HG02759 (cell line): ENCODE measurements around the gene TMEM256.

Experiments used
- ATAC-seq: cut with Tn5 transposase; IDR thresholded peaks from one replicate; pipeline ENCODE4 v1.9.1; 2021; ENCODE audit warnings: mild to moderate bottlenecking, moderate library complexity; ENCODE audit not compliant: unreplicated experiment

The TMEM256 gene

DNA sequence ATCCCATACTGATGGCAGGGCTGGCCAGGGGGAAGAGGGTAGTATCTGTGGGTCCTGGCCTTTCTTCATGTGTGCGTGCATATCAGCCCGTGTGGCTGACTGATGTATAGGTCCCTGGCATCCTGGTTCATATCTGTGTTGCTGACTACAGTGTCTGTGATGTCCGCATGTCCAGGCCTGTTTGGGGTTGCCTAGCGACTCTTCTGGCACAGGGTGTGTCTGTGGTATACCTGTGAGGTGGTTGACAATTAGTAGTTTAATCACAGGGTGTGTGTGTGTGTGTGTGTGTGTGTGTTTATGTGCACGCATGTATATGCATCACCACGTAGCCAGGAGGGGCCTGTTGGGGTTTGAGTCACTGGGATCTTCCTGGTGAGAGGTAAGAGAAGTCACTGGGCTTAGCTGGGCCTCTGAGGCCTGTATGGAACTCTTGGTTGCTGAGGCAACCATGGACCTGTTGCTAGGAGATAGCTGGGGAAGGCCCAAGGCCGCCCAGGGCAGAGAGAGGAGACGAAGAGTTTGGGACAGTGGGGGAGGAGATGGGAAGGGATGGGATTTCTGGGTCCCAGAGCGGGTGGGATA, 49.5 kb downstream of the TMEM256 start:
- ATAC-seq = no peak
